ENCODE results near the gene FAM76A. TPM values are rescaled to one million over a fixed set of nuclear protein-coding genes. Genes with fewer than 3 reads are reported as not detected.
A peak's percentile ranks its signal among the peaks of the same experiment; 100 is the strongest.
"Not testable (repeated sequence)": the region's sequence is repeated elsewhere in the genome, so short reads cannot be mapped to it uniquely, and the experiment has no call there.

FAM76A gene
- total RNA-seq, 2 donors from 2014 or later, result 16.5 to 21.0 TPM

- intact Hi-C loops (cut with DNase I), result no loop called here
Measured at GRCh38 chr1:27772932-27773825, 47.4 kb downstream of the FAM76A start, which contains the start of gene STX12. Gene STX12, plus strand, starts transcription at chr1:27773219. Its CDS starts 89 bp downstream, at chr1:27773308.

GRCh38 chr1:27773826-27774445 is 48.2 kb downstream of the FAM76A start:
- DNase-seq (ENCODE audit: low spot score), result no peak
- intact Hi-C loops (cut with DNase I), result no loop called here

More at GRCh38 chr1:27772932-27773825, 47.4 kb downstream of the FAM76A start, which contains the start of gene STX12:
- peak; percentile 100 for DNase-seq (ENCODE audit: low spot score)

GRCh38 chr1:27774654-27775053 is 48.9 kb downstream of the FAM76A start:
- DNase-seq (ENCODE audit: low spot score), result no peak
- intact Hi-C loops (cut with DNase I), result no loop called here

- intact Hi-C loops (cut with DNase I); DNase-seq (ENCODE audit: low spot score): not testable (repeated sequence)
Measured at GRCh38 chr1:27775336-27775735, 49.6 kb downstream of the FAM76A start.

- intact Hi-C loops (cut with DNase I); DNase-seq (ENCODE audit: low spot score): not testable (repeated sequence)
Measured at GRCh38 chr1:27776276-27776675, 50.5 kb downstream of the FAM76A start.

- intact Hi-C loops (cut with DNase I), result no loop called here
- no peak for DNase-seq (ENCODE audit: low spot score)
Measured at GRCh38 chr1:27778056-27778455, 52.3 kb downstream of the FAM76A start.

GRCh38 chr1:27779122-27779521 is 53.4 kb downstream of the FAM76A start:
- intact Hi-C loops (cut with DNase I), result no loop called here
- no peak for DNase-seq (ENCODE audit: low spot score)

GRCh38 chr1:27782950-27783349 is 57.2 kb downstream of the FAM76A start:
- intact Hi-C loops (cut with DNase I), result no loop called here
- DNase-seq (ENCODE audit: low spot score), result no peak

- intact Hi-C loops (cut with DNase I), result no loop called here
- no peak for DNase-seq (ENCODE audit: low spot score)
Measured at GRCh38 chr1:27784700-27785099, 58.9 kb downstream of the FAM76A start.

GRCh38 chr1:27785781-27786455 is 60.2 kb downstream of the FAM76A start:
- DNase-seq (ENCODE audit: low spot score), result no peak
- intact Hi-C loops (cut with DNase I), result no loop called here

GRCh38 chr1:27787895-27788294 is 62.1 kb downstream of the FAM76A start:
- intact Hi-C loops (cut with DNase I), result no loop called here
- no peak for DNase-seq (ENCODE audit: low spot score)

- intact Hi-C loops (cut with DNase I), result no loop called here
- no peak for DNase-seq (ENCODE audit: low spot score)
Measured at GRCh38 chr1:27789540-27790041, 63.8 kb downstream of the FAM76A start.

GRCh38 chr1:27790270-27790669 is 64.5 kb downstream of the FAM76A start:
- DNase-seq (ENCODE audit: low spot score); intact Hi-C loops (cut with DNase I): not testable (repeated sequence)

GRCh38 chr1:27795601-27796000 is 69.8 kb downstream of the FAM76A start:
- intact Hi-C loops (cut with DNase I), result no loop called here
- no peak for DNase-seq (ENCODE audit: low spot score)

- DNase-seq (ENCODE audit: low spot score), result no peak
- intact Hi-C loops (cut with DNase I), result loop anchor here in 1 of 2 donors (5.0 kb wide), 1 partner anchor 1632 kb away; the partner anchor contains the start of gene ZNF593OS
Measured at GRCh38 chr1:27804791-27805190, 79.0 kb downstream of the FAM76A start.

GRCh38 chr1:27806758-27807157 is 81.0 kb downstream of the FAM76A start:
- intact Hi-C loops (cut with DNase I), result loop anchor here in 1 of 2 donors (5.0 kb wide), 1 partner anchor 1634 kb away; the partner anchor contains the start of gene ZNF593OS
- DNase-seq (ENCODE audit: low spot score), result no peak

GRCh38 chr1:27807385-27807784 is 81.6 kb downstream of the FAM76A start:
- DNase-seq (ENCODE audit: low spot score), result no peak
- intact Hi-C loops (cut with DNase I), result loop anchor here in 1 of 2 donors (5.0 kb wide), 1 partner anchor 1635 kb away; the partner anchor contains the start of gene ZNF593OS

- DNase-seq (ENCODE audit: low spot score), result not testable (repeated sequence)
Measured at GRCh38 chr1:27808131-27808530, 82.4 kb downstream of the FAM76A start.

GRCh38 chr1:27809883-27810282 is 84.1 kb downstream of the FAM76A start:
- intact Hi-C loops (cut with DNase I), result loop anchor here in 1 of 2 donors (5.0 kb wide), 1 partner anchor 1638 kb away; the partner anchor contains the start of gene ZNF593OS
- DNase-seq (ENCODE audit: low spot score), result no peak

More at GRCh38 chr1:27808131-27808530, 82.4 kb downstream of the FAM76A start:
- intact Hi-C loops (cut with DNase I), result loop anchor here in 1 of 2 donors (5.0 kb wide), 1 partner anchor 1636 kb away; the partner anchor contains the start of gene ZNF593OS
